22Rv1 (cell line): ENCODE results near the gene CDC42BPB.

Source experiments
- H3K27ac ChIP-seq: fragments of 450-650 bp; 2 replicates; pipeline ENCODE4 v1.5.1; 2017
- CTCF ChIP-seq: fragments of 450-650 bp; IDR thresholded peaks from 2 replicates; pipeline ENCODE4 v1.5.1; 2017; ENCODE audit warnings: mild to moderate bottlenecking
- ZFX ChIP-seq: fragments of 450-650 bp; IDR thresholded peaks from 2 replicates; pipeline ENCODE4 v1.6.1; 2017; ENCODE audit warnings: antibody characterized with exemption, borderline replicate concordance

The CDC42BPB gene

GRCh38 chr14:103101963-103102688 is 44.8 kb upstream of the CDC42BPB start:
- TF ChIP-seq CTCF (no peak), ZFX (no peak)
- H3K27ac ChIP-seq: no peak overlapping the region

GRCh38 chr14:103101257-103101962 is 44.1 kb upstream of the CDC42BPB start:
- H3K27ac ChIP-seq: no peak overlapping the region
- no peak for TF ChIP-seq ZFX
- no peak for TF ChIP-seq CTCF

GRCh38 chr14:103100281-103101121 is 43.2 kb upstream of the CDC42BPB start:
- no peak for TF ChIP-seq CTCF
- TF ChIP-seq ZFX: no peak

DNA sequence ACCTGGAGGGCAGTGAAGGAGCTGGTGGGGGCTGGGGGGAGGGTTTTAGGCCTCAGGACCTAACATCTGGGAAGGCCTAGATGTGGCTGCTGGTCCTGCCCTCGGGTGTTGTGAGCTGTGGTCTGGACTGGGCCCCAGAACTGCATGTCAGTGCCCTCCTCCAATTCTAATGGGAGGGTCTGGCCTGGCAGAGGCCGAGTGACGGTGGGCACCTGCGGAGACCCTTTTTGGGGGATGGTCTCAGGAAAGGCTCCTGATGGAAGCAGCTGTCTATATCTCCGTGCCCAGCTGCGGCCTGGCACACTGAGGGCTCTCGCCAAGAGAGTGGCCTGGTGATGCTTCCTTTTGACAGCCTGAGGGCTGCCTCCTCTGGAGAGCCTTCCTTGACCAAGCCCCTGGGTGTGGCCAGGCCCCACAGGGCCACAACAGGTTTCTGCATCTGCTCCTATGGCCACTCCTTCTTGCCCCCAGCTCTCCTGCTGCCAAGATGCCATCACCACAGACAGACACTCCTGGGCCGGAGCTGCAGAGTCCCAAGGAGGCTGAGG is 42.5 kb upstream of the CDC42BPB start:
- TF ChIP-seq CTCF (no peak), ZFX (no peak)
- no peak overlapping the region for H3K27ac ChIP-seq

More at GRCh38 chr14:103100281-103101121, 43.2 kb upstream of the CDC42BPB start:
- H3K27ac ChIP-seq: no peak overlapping the region

GRCh38 chr14:103099081-103099732 is 41.9 kb upstream of the CDC42BPB start:
- no peak overlapping the region for H3K27ac ChIP-seq
- TF ChIP-seq CTCF (no peak), ZFX (no peak)

DNA sequence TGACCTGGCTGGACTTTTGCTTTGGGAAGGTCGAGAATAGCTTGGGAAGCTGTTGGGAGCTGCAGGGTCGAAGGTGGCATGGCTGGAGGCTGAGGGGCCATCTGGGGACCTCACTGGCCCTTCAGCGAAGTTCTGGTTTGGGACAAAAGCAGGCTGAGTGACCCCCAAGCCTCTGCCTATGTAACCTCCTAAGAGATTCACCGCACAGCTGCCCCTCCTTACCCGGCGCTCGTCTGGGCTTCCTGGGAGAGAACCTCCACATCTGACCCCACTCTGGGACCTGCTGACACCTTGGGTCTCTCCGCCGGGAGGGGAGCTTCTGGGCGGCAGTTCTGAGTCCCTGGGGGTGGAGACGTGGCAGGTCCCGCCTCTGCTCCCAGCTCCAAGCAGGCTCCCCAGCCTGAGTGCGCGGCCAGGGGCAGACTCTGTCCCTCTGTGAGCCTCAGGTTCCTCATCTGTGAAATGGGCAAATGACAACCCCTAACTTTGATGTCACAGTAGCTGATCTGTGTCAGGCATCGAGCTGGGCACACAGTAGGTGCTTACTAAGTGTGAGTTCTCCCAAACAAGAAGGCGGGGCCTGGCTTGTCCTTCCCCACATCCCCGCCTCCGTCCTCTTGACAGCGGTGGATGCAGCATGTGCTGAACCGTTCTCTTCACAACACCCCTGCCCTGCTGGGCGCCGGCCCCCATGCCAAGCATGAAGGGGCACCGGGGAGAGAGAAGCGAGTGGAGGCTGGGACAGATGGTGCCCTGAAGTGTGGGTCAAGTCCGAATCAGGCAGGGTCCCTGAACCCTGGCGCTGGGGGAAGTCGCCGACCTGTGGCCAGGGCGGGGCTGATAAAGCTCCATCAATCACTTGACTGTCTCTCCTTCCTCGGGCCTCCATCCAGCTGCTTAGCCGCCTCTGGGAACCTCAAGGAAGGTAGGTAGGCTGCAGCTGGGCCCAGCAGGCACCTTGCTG is 40.9 kb upstream of the CDC42BPB start:
- TF ChIP-seq ZFX: no peak
- no peak for TF ChIP-seq CTCF
- no peak overlapping the region for H3K27ac ChIP-seq
